HepG2 (cell line): ENCODE measurements around the gene MICAL3. TPM values are rescaled to one million over a fixed set of nuclear protein-coding genes. Genes with fewer than 3 reads are reported as not detected.

Experiments used
- ATAC-seq: fragments of 200-7000 bp; cut with Tn5 transposase; 3 replicates; pipeline ENCODE4 v1.9.1; 2020; ENCODE audit warnings: mild to moderate bottlenecking, moderate library complexity
- BruUV-seq: library from RNA; stranded (reverse); fragments of 400-500 nt; replicated peaks from 2 replicates; lab custom pipeline; 2021; lab: Mats Ljungman, UMichigan
- CTCF ChIA-PET: fragments of 300-600 bp; formaldehyde crosslinking; extraction: SDS; loops from one replicate; lab custom pipeline; 2021; ENCODE audit warnings: low total read pairs, inconsistent platforms, low intra/inter-chr PET ratio; lab: Yijun Ruan, JAX
- POLR2A ChIA-PET: fragments of 350-600 bp; sonication (Branson Sonifier 250); formaldehyde crosslinking; loops from one replicate; lab custom pipeline; 2020; ENCODE audit warnings: antibody characterized with exemption, inconsistent platforms; lab: Yijun Ruan, JAX
- DNase-seq: peaks from one replicate; pipeline ENCODE4 v3.0.0-alpha.2; 2015; ENCODE audit warnings: low spot score
- FAIRE-seq: peaks from 3 replicates; lab custom pipeline; 2011; peaks lifted over from hg19 to GRCh38; lab: Jason Lieb, UNC
- H2AFZ ChIP-seq: one replicate; pipeline ENCODE4 v1.6.1; 2011; ENCODE audit warnings: low read length, inconsistent platforms
- H3K27ac ChIP-seq: fragments of 300-600 bp; 3 replicates; pipeline ENCODE4 v1.8.0; 2011; ENCODE audit warnings: mixed run types, mild to moderate bottlenecking, mixed read lengths, low read length, inconsistent platforms; ENCODE audit not compliant: insufficient read depth; ENCODE audit errors: extremely low read length
- H3K27me3 ChIP-seq, 2 experiments: fragments of 200-600 bp in 1 of 2; 2 replicates in 1 of 2; 3 replicates in 1 of 2; pipeline versions ENCODE4 v1.6.0 to v1.8.0; 2011; ENCODE audit warnings: low read length in 2 of 2, mild to moderate bottlenecking in 2 of 2, moderate library complexity in 2 of 2, inconsistent platforms in 1 of 2; ENCODE audit not compliant: insufficient read depth in 2 of 2, control insufficient read depth in 1 of 2
- H3K36me3 ChIP-seq, 2 experiments: fragments of 200-600 bp in 1 of 2; replicated peaks in 1 of 2; 2 replicates in 1 of 2; 3 replicates in 1 of 2; pipeline versions ENCODE4 v1.5.1 to v1.8.0; 2011; ENCODE audit warnings: low read length in 2 of 2, inconsistent platforms in 1 of 2; ENCODE audit not compliant: insufficient read depth in 2 of 2, control insufficient read depth in 1 of 2
- H3K4me1 ChIP-seq: 2 replicates; pipeline ENCODE4 v1.5.1; 2012; ENCODE audit warnings: low read length, inconsistent platforms; ENCODE audit not compliant: insufficient read depth
- H3K4me2 ChIP-seq: 2 replicates; pipeline ENCODE4 v1.6.0; 2011; ENCODE audit warnings: low read depth, low read length, inconsistent platforms
- H3K4me3 ChIP-seq, 3 experiments: fragments of 200-600 bp in 1 of 3; sonication (generic), shearing (Covaris generic) in 1 of 3; replicated peaks in 1 of 3; 2 replicates each; pipeline ENCODE4 v1.5.1; 2011 to 2016; ENCODE audit warnings: low read length in 3 of 3, inconsistent platforms in 2 of 3, low read depth in 2 of 3, mild to moderate bottlenecking in 2 of 3, control low read depth in 1 of 3, mixed read lengths in 1 of 3; ENCODE audit not compliant: insufficient read depth in 1 of 3
- H3K79me2 ChIP-seq: one replicate; pipeline ENCODE4 v1.6.1; 2011; ENCODE audit warnings: low read length, inconsistent platforms; ENCODE audit not compliant: insufficient read depth
- H3K9ac ChIP-seq: 2 replicates; pipeline ENCODE4 v1.6.0; 2011; ENCODE audit warnings: mild to moderate bottlenecking, low read depth, low read length, inconsistent platforms; ENCODE audit not compliant: insufficient read depth
- H3K9me3 ChIP-seq: 2 replicates; pipeline ENCODE4 v1.5.1; 2012; ENCODE audit warnings: mild to moderate bottlenecking, low read length
- H4K20me1 ChIP-seq: 2 replicates; pipeline ENCODE4 v1.6.0; 2011; ENCODE audit warnings: inconsistent platforms, mild to moderate bottlenecking, low read length, moderate library complexity; ENCODE audit not compliant: insufficient read depth
- ONECUT2 ChIP-seq: sonication (generic); formaldehyde crosslinking; IDR thresholded peaks from 2 replicates; pipeline ENCODE4 v1.4.0; 2020; ENCODE audit warnings: missing genetic modification reagents
- WGBS: methylation state at CpG from one replicate; pipeline ENCODE4 v1.1.6; 2017; ENCODE audit warnings: low lambda C conversion rate; 5-methylcytosine and 5-hydroxymethylcytosine counted together
- in situ Hi-C: cut with HindIII; loops from 2 replicates; pipeline ENCODE4 v1.10.0; 2017; ENCODE audit warnings: low pct_unique_long_range_greater_than_20kb; ENCODE audit not compliant: extremely low pct_ligation_motif_present
- intact Hi-C: fragments of 100-400 bp; cut with micrococcal nuclease; formaldehyde crosslinking; loops from one replicate; pipeline ENCODE4 v1.10.0; 2022; ENCODE audit not compliant: unreplicated experiment
- polyA plus RNA-seq, 8 experiments: library from polyadenylated mRNA; depleted of rRNA in 3 of 8; stranded (reverse) in 7 of 8; unstranded in 1 of 8; fragments of >200 nt; fragmentation: Illumina TruSeq in 4 of 8; extraction: Trizol in 4 of 8; gene quantifications; 2 replicates each; pipeline versions ENCODE4 v1.2.1 to v1.2.3, GENCODE V29; 2011 to 2016; ENCODE audit warnings: low read depth in 4 of 8, missing spikeins in 1 of 8, mixed read lengths in 1 of 8; ENCODE audit not compliant: insufficient read depth in 1 of 8
- total RNA-seq, 5 experiments: library from RNA; depleted of rRNA; stranded (reverse); fragments of >200 nt; fragmentation: Illumina TruSeq; extraction: Trizol; gene quantifications; 2 replicates each; pipeline ENCODE4 v1.2.3, GENCODE V29; 2016; ENCODE audit warnings: low read depth in 1 of 5
- TF ChIP-seq, protein P1 (sequence below): sonication (generic); formaldehyde crosslinking; IDR thresholded peaks from 2 replicates; pipeline ENCODE4 v1.5.1; 2020; ENCODE audit warnings: mild to moderate bottlenecking, missing genetic modification reagents, moderate library complexity

The MICAL3 gene
- total and polyA plus RNA-seq, 2 of the 13 experiments (the other 11 are each of a cell fraction or from before 2014, with no cell fraction given) = 5.3 to 12.5 TPM

GRCh38 chr22:17917490-17917983, 106.8 kb downstream of the MICAL3 start:
- no peak for DNase-seq

More at GRCh38 chr22:17917490-17917983, 106.8 kb downstream of the MICAL3 start:
- FAIRE-seq = no peak
- BruUV-seq = no TSS peak
- TF ChIP-seq ONECUT2 (CRISPR knock-in tag) = no peak
- TF ChIP-seq, protein P1, sequence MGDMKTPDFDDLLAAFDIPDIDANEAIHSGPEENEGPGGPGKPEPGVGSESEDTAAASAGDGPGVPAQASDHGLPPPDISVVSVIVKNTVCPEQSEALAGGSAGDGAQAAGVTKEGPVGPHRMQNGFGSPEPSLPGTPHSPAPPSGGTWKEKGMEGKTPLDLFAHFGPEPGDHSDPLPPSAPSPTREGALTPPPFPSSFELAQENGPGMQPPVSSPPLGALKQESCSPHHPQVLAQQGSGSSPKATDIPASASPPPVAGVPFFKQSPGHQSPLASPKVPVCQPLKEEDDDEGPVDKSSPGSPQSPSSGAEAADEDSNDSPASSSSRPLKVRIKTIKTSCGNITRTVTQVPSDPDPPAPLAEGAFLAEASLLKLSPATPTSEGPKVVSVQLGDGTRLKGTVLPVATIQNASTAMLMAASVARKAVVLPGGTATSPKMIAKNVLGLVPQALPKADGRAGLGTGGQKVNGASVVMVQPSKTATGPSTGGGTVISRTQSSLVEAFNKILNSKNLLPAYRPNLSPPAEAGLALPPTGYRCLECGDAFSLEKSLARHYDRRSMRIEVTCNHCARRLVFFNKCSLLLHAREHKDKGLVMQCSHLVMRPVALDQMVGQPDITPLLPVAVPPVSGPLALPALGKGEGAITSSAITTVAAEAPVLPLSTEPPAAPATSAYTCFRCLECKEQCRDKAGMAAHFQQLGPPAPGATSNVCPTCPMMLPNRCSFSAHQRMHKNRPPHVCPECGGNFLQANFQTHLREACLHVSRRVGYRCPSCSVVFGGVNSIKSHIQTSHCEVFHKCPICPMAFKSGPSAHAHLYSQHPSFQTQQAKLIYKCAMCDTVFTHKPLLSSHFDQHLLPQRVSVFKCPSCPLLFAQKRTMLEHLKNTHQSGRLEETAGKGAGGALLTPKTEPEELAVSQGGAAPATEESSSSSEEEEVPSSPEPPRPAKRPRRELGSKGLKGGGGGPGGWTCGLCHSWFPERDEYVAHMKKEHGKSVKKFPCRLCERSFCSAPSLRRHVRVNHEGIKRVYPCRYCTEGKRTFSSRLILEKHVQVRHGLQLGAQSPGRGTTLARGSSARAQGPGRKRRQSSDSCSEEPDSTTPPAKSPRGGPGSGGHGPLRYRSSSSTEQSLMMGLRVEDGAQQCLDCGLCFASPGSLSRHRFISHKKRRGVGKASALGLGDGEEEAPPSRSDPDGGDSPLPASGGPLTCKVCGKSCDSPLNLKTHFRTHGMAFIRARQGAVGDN = peak; percentile 22; the same call in 1 of the 2 replicates
- Histone ChIP-seq H3K4me1 (peaks cover 57% of the 10 kb centered on the region), H3K27me3 (no peaks in the 10 kb centered on the region), H3K27ac (no peak overlapping the region), H3K9ac (no peak overlapping the region), H3K9me3 (no peaks in the 10 kb centered on the region), H2AFZ (no peak overlapping the region), H3K79me2 (peaks cover 52% of the 10 kb centered on the region), H3K4me3 (no peak overlapping the region), H3K4me2 (no peak overlapping the region), H4K20me1 (no peaks in the 10 kb centered on the region), H3K36me3 (no peaks in the 10 kb centered on the region)
- ATAC-seq = no peak
- WGBS = 80% methylated on average over 6 of the region's 6 CpGs
- in situ Hi-C loops = loop anchor here (10.0 kb wide), 2 partner anchors 107 to 157 kb away; partner anchors contain the start of genes MICAL3 and PEX26
- ChIA-PET CTCF (no interaction called here), POLR2A (no interaction called here)
- intact Hi-C loops = no loop called here
